ENCODE data around the gene NRSN2. TPM values are rescaled to one million over a fixed set of nuclear protein-coding genes. Genes with fewer than 3 reads are reported as not detected.

The NRSN2 gene
- total and polyA plus RNA-seq, 2 of the 4 experiments (the other 2 are of a cell fraction) = 9.9 to 101 TPM

DNA sequence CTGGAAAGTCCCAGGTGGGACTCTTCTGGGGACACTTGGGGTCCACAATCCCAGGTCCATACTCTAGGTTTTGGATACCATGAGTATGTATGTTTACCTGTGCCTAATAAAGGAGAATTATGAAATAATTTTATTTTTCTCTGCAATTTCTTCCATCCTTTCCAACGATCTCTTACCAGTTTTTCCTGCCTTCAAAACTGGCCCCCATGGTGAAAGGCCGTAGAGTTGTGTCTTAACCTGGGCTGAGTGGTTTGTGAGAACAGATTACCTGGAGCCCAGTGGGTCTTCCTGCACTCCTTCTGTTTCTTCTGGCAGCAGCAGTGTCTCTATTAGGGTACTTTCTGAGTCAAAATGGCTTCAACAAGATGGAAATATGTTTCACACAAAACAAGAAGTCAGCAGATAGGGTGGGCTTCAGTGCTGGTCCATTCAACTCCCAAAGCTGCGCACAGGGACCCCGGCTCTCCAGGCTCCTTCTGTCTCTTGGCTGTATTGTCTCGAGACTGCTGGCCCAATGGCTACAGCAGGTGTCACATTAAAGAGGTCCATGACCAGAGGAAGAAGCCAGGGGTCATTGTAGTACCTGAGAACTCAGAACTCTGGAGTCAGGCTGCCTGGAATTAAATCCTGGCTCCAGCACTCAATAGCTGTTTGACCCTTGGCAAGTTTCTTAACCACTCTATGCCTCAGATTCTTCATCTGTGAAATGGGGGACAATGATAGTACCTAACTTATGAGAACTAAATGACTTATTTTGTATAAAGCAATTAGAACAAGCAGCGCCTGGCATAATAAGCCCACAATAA lies 50.7 kb downstream of the NRSN2 start:
- Histone ChIP-seq H3K4me3 (ENCODE audit: insufficient read depth, low read depth, low read length) (no peak overlapping the region), H3K4me1 (ENCODE audit: control insufficient read depth, insufficient read depth, low read length) (peaks cover 4% of the 10 kb centered on the region; the same call in 1 of the 2 replicates), H3K18ac (ENCODE audit: low read depth, low read length) (no peak overlapping the region), H3K23ac (ENCODE audit: low read depth, low read length) (no peak overlapping the region), H4K91ac (ENCODE audit: insufficient read depth, low read depth, low read length) (no peak overlapping the region), H3K4ac (ENCODE audit: low read depth, low read length) (no peak overlapping the region), H2BK5ac (ENCODE audit: low read depth, low read length, poor library complexity, severe bottlenecking) (no peak overlapping the region), H2AFZ (replicated peaks; ENCODE audit: low read length, poor library complexity) (no peak overlapping the region), H3K27me3 (ENCODE audit: control insufficient read depth, insufficient read depth, low read length) (no peaks in the 10 kb centered on the region), H3K56ac (ENCODE audit: extremely low read depth, insufficient read depth, low read length) (no peak overlapping the region), H4K8ac (ENCODE audit: low read depth in 2 of 2, low read length in 2 of 2) (no peak overlapping the region), H3K36me3 (ENCODE audit: control insufficient read depth, insufficient read depth, low read length) (peaks cover 41% of the 10 kb centered on the region), H3K79me1 (ENCODE audit: low read depth in 1 of 2, low read length in 2 of 2) (peaks cover 3 to 8% of the 10 kb centered on the region in 2 experiments; a peak in 2 of 4 replicates), H2BK15ac (ENCODE audit: low read depth, low read length) (no peak overlapping the region), H3K9me1 (ENCODE audit: insufficient read depth, low read length) (peaks cover 9% of the 10 kb centered on the region; the same call in 1 of the 2 replicates), H4K20me1 (ENCODE audit: insufficient read depth, low read length) (peaks cover 17% of the 10 kb centered on the region; the same call in 1 of the 2 replicates), H2AK5ac (ENCODE audit: low read depth, low read length) (no peak overlapping the region), H2BK20ac (ENCODE audit: low read depth, low read length) (no peak overlapping the region), H2AK9ac (replicated peaks; ENCODE audit: low read depth, low read length, poor library complexity) (no peak overlapping the region), H3K27ac (ENCODE audit: insufficient read depth, low read length) (no peak overlapping the region), H3K9me3 (ENCODE audit: control insufficient read depth, insufficient read depth, low read length) (no peaks in the 10 kb centered on the region), H3K14ac (replicated peaks; ENCODE audit: low read depth, low read length) (no peak overlapping the region), H3K4me2 (ENCODE audit: low read depth, low read length) (no peak overlapping the region), H2BK120ac (ENCODE audit: low read depth, low read length) (no peak overlapping the region), H4K5ac (ENCODE audit: low read depth, low read length) (no peak overlapping the region), H3K9ac (ENCODE audit: low read depth, low read length) (no peak overlapping the region)
- in situ Hi-C loops (cut with MboI; ENCODE audit: low sequenced_read_pairs) (no loop called here), intact Hi-C loops (cut with micrococcal nuclease) (no loop called here), dilution Hi-C loops (cut with HindIII; ENCODE audit: low sequenced_read_pairs, unreplicated experiment) (no loop called here)
- BruUV-seq (replicated peaks) = no TSS peak
- DNase-seq (no peak), ATAC-seq (ENCODE audit: low read depth) (no peak)
- 100% methylated on average over 2 of the region's 6 CpGs; no CpG with 5 or more reads in 1 of the 2 experiments for WGBS, 2 experiments (ENCODE audit: extremely low coverage in 2 of 2, insufficient read length in 1 of 2)
- POLR2A ChIA-PET (ENCODE audit: unreplicated experiment) = no interaction called here
- TF ChIP-seq SMC3 (IDR thresholded peaks at IDR 0.05; ENCODE audit: low read depth, low read length) (no peak), BHLHE40 (IDR thresholded peaks at IDR 0.05; ENCODE audit: low read depth, low read length) (no peak), MXI1 (IDR thresholded peaks at IDR 0.05; ENCODE audit: borderline replicate concordance, low read depth, low read length) (no peak), RAD21 (IDR thresholded peaks at IDR 0.05; ENCODE audit: low read length) (no peak), POLR2A (IDR thresholded peaks at IDR 0.05; ENCODE audit: low read depth, low read length) (no peak), FOS (IDR thresholded peaks at IDR 0.05; ENCODE audit: low read depth, low read length) (no peak)
- CTCF ChIA-PET = no interaction called here

Measured in IMR-90 (cell line).